Trophoblast cell (in vitro differentiated cells and primary cell): ENCODE measurements around the gene DLG1.

Experiments
- DNase-seq, 2 donors: peaks; one replicate each; pipeline ENCODE4 v3.0.0-alpha.2; 2016
- H2AFZ ChIP-seq: 2 replicates; pipeline ENCODE4 v1.6.1; 2013; ENCODE audit warnings: low read length, moderate library complexity, mild to moderate bottlenecking; ENCODE audit not compliant: insufficient read depth, poor library complexity
- H2AK5ac ChIP-seq: 2 replicates; pipeline ENCODE4 v1.6.1; 2013; ENCODE audit warnings: mild to moderate bottlenecking, low read length
- H2BK120ac ChIP-seq: 2 replicates; pipeline ENCODE4 v1.6.1; 2013; ENCODE audit warnings: low read length, mild to moderate bottlenecking, moderate library complexity; ENCODE audit not compliant: insufficient read depth, poor library complexity
- H2BK12ac ChIP-seq: 2 replicates; pipeline ENCODE4 v1.6.1; 2013; ENCODE audit warnings: mild to moderate bottlenecking, low read length, moderate library complexity
- H2BK5ac ChIP-seq: 2 replicates; pipeline ENCODE4 v1.6.1; 2013; ENCODE audit warnings: low read length, low read depth, moderate library complexity, mild to moderate bottlenecking; ENCODE audit not compliant: poor library complexity
- H3K14ac ChIP-seq: 2 replicates; pipeline ENCODE4 v1.6.1; 2013; ENCODE audit warnings: mild to moderate bottlenecking, low read length
- H3K18ac ChIP-seq: 2 replicates; pipeline ENCODE4 v1.6.1; 2013; ENCODE audit warnings: mild to moderate bottlenecking, low read length
- H3K23ac ChIP-seq: 2 replicates; pipeline ENCODE4 v1.6.1; 2013; ENCODE audit warnings: low read length
- H3K27ac ChIP-seq: 2 replicates; pipeline ENCODE4 v1.5.1; 2013; ENCODE audit warnings: low read depth, mild to moderate bottlenecking, inconsistent platforms, low read length, moderate library complexity
- H3K27me3 ChIP-seq: 2 replicates; pipeline ENCODE4 v1.6.1; 2013; ENCODE audit warnings: inconsistent platforms, mild to moderate bottlenecking, low read length, moderate library complexity; ENCODE audit not compliant: insufficient read depth
- H3K36me3 ChIP-seq, 2 experiments: 1 replicate in 1 of 2; 2 replicates in 1 of 2; pipeline ENCODE4 v1.6.1; 2013; ENCODE audit warnings: low read length in 2 of 2, mild to moderate bottlenecking in 2 of 2, moderate library complexity in 1 of 2; ENCODE audit not compliant: insufficient read depth in 2 of 2, control insufficient read depth in 1 of 2
- H3K4ac ChIP-seq: 2 replicates; pipeline ENCODE4 v1.6.1; 2013; ENCODE audit warnings: low read depth, mild to moderate bottlenecking, low read length, moderate library complexity
- H3K4me1 ChIP-seq, 2 experiments: 1 replicate in 1 of 2; 2 replicates in 1 of 2; pipeline ENCODE4 v1.6.1; 2013; ENCODE audit warnings: low read length in 2 of 2, mild to moderate bottlenecking in 2 of 2, moderate library complexity in 1 of 2; ENCODE audit not compliant: insufficient read depth in 2 of 2, control insufficient read depth in 1 of 2
- H3K4me2 ChIP-seq: 2 replicates; pipeline ENCODE4 v1.6.1; 2013; ENCODE audit warnings: inconsistent platforms, mild to moderate bottlenecking, low read length, moderate library complexity
- H3K4me3 ChIP-seq: 2 replicates; pipeline ENCODE4 v1.5.1; 2013; ENCODE audit warnings: mild to moderate bottlenecking, low read depth, low read length, inconsistent platforms
- H3K79me1 ChIP-seq: one replicate; pipeline ENCODE4 v1.6.1; 2013; ENCODE audit warnings: low read length
- H3K79me2 ChIP-seq: 2 replicates; pipeline ENCODE4 v1.6.1; 2013; ENCODE audit warnings: low read length, mild to moderate bottlenecking; ENCODE audit not compliant: control insufficient read depth, insufficient read depth, poor library complexity
- H3K9ac ChIP-seq: 2 replicates; pipeline ENCODE4 v1.6.1; 2013; ENCODE audit warnings: mild to moderate bottlenecking, low read length
- H3K9me3 ChIP-seq: 2 replicates; pipeline ENCODE4 v1.6.1; 2013; ENCODE audit warnings: low read depth, mild to moderate bottlenecking, control low read depth, inconsistent platforms, low read length; ENCODE audit not compliant: insufficient read depth
- H4K12ac ChIP-seq: 2 replicates; pipeline ENCODE4 v1.6.1; 2013; ENCODE audit warnings: low read depth, mild to moderate bottlenecking, low read length, moderate library complexity
- H4K8ac ChIP-seq: 2 replicates; pipeline ENCODE4 v1.6.1; 2013; ENCODE audit warnings: low read depth, mild to moderate bottlenecking, low read length, moderate library complexity
- H4K91ac ChIP-seq: one replicate; pipeline ENCODE4 v1.6.1; 2013; ENCODE audit warnings: low read depth, mild to moderate bottlenecking, low read length, moderate library complexity
- WGBS: extraction: QIAGEN DNeasy Blood & Tissue Kit; methylation state at CpG from one replicate; pipeline ENCODE4 v1.1.7; 2013; ENCODE audit warnings: missing lambda C conversion rate; ENCODE audit not compliant: insufficient read length, insufficient coverage; ENCODE audit errors: extremely low coverage; 5-methylcytosine and 5-hydroxymethylcytosine counted together

DLG1 gene

DNA sequence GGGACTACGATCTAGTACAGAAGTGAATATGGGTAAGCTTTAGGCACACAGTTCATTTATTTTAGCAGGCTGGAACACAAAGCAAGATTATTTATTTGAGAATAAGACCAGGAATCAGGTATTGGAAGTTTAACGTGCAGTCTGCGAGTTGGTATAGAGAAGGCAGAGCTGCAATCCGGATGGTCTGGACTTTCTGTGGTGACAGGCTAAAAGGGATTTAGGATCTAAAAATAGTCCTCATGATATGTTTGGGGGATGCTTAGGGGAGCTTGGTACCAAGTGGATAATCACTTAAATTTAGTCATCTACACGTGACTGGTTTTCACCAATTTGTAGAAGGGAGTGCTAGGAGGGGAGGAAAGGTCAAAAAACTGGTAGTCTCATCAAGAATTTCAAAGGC lies 119.4 kb downstream of the DLG1 start:
- no peaks in the 10 kb centered on the region for H3K9me3 ChIP-seq
- no peak overlapping the region for H3K9ac ChIP-seq
- H2BK5ac ChIP-seq, result no peak overlapping the region
- no peak overlapping the region for H3K4ac ChIP-seq
- H2BK12ac ChIP-seq, result no peak overlapping the region
- DNase-seq, result no peak
- H3K79me1 ChIP-seq, result no peaks in the 10 kb centered on the region
- H2AFZ ChIP-seq, result no peak overlapping the region
- no peak overlapping the region for H4K91ac ChIP-seq
- no CpG with 5 or more reads among the region's 5 CpGs for WGBS
- no peaks in the 10 kb centered on the region for H3K27me3 ChIP-seq
- H3K14ac ChIP-seq, result no peak overlapping the region
- H3K36me3 ChIP-seq, result peaks cover 0 to 3% of the 10 kb centered on the region in 2 experiments
- H3K23ac ChIP-seq, result no peak overlapping the region
- H2AK5ac ChIP-seq, result no peak overlapping the region
- no peak overlapping the region for H4K12ac ChIP-seq
- H3K4me1 ChIP-seq, result no peaks in the 10 kb centered on the region
- no peak overlapping the region for H3K18ac ChIP-seq
- H3K27ac ChIP-seq, result no peak overlapping the region
- H2BK120ac ChIP-seq, result no peak overlapping the region
- H3K79me2 ChIP-seq, result no peaks in the 10 kb centered on the region
- no peak overlapping the region for H3K4me3 ChIP-seq
- no peak overlapping the region for H4K8ac ChIP-seq
- no peak overlapping the region for H3K4me2 ChIP-seq

DNA sequence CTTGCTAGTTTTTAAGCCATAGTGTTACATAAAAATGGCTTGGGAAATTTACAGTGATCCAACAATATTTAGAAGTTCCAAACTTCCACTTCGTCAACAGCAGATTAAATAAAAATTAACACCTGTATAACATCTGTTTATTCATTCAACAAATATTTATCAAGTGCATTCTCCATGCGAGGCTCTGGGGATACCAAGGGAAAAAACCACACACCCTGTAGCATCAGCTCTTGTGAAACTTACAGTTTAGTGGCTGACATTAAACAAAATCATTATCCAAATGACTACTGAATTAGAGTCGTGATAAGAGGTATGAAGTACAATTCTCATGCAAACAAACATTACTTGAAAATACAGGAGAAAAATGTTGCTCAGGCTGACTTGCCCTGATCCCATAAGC lies 122.9 kb downstream of the DLG1 start:
- no peaks in the 10 kb centered on the region for H3K27me3 ChIP-seq
- H3K18ac ChIP-seq, result no peak overlapping the region
- no peaks in the 10 kb centered on the region for H3K79me1 ChIP-seq
- H2AFZ ChIP-seq, result no peak overlapping the region
- no peak overlapping the region for H2BK5ac ChIP-seq
- no peak overlapping the region for H3K4me2 ChIP-seq
- H3K4me3 ChIP-seq, result no peak overlapping the region
- no peak overlapping the region for H3K4ac ChIP-seq
- no peak overlapping the region for H3K27ac ChIP-seq
- no peak overlapping the region for H3K9ac ChIP-seq
- H2AK5ac ChIP-seq, result no peak overlapping the region
- no peaks in the 10 kb centered on the region for H3K36me3 ChIP-seq
- no peak overlapping the region for H4K12ac ChIP-seq
- no peak overlapping the region for H4K8ac ChIP-seq
- no peak overlapping the region for H2BK120ac ChIP-seq
- H3K4me1 ChIP-seq, result no peaks in the 10 kb centered on the region
- no peaks in the 10 kb centered on the region for H3K79me2 ChIP-seq
- H3K14ac ChIP-seq, result no peak overlapping the region
- DNase-seq, result no peak
- WGBS, result no CpG with 5 or more reads among the region's 3 CpGs
- H2BK12ac ChIP-seq, result no peak overlapping the region
- H3K23ac ChIP-seq, result no peak overlapping the region
- H4K91ac ChIP-seq, result no peak overlapping the region
- H3K9me3 ChIP-seq, result no peaks in the 10 kb centered on the region

DNA sequence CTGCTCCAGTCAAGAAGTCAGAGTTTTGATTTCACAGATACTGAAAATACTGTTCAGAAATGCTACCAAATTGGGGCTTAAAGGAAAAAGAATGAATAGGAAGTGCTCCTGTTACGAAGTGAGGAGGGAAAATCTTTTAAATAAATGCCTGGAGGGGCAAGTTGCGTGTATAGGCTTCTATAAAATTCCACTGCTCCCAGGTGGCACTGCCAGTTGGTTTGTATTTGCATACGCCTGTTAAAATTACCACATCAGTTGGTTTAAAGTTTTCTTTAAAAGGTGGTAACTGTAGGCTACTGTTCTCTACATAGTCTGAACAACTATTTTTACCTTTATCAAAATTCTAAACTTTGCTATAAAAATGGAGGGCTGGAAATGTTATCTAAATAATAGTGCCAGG lies 123.5 kb downstream of the DLG1 start:
- H2BK5ac ChIP-seq, result no peak overlapping the region
- WGBS, result no CpG with 5 or more reads among the region's 3 CpGs
- no peak for DNase-seq
- no peaks in the 10 kb centered on the region for H3K36me3 ChIP-seq
- H3K9ac ChIP-seq, result no peak overlapping the region
- H4K12ac ChIP-seq, result no peak overlapping the region
- H2AFZ ChIP-seq, result no peak overlapping the region
- no peak overlapping the region for H3K4me3 ChIP-seq
- no peak overlapping the region for H4K8ac ChIP-seq
- no peaks in the 10 kb centered on the region for H3K79me1 ChIP-seq
- no peak overlapping the region for H3K18ac ChIP-seq
- no peak overlapping the region for H3K27ac ChIP-seq
- no peak overlapping the region for H2BK120ac ChIP-seq
- H2AK5ac ChIP-seq, result no peak overlapping the region
- H3K14ac ChIP-seq, result no peak overlapping the region
- no peaks in the 10 kb centered on the region for H3K9me3 ChIP-seq
- no peaks in the 10 kb centered on the region for H3K4me1 ChIP-seq
- H3K23ac ChIP-seq, result no peak overlapping the region
- no peak overlapping the region for H4K91ac ChIP-seq
- no peak overlapping the region for H3K4ac ChIP-seq
- H3K27me3 ChIP-seq, result no peaks in the 10 kb centered on the region
- H3K4me2 ChIP-seq, result no peak overlapping the region
- no peaks in the 10 kb centered on the region for H3K79me2 ChIP-seq
- H2BK12ac ChIP-seq, result no peak overlapping the region

DNA sequence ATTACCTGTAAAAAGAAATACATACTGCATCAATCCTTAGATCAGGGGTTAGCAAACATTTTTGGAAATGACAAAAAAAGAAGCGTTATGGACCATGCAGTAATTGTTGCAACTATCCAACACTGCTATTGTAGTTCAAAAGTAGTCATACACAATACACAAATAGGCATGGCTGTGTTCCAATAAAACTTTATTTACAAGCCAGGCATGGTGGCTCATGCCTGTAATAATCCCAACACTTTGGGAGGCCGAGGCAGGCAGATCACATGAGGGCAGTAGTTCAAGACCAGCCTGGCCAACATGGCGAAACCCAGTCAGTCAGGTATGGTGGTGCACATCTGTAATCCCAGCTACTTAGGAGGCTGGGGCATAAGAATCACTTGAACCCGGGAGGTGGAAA lies 124.8 kb downstream of the DLG1 start:
- no CpG with 5 or more reads among the region's 4 CpGs for WGBS
- no peak overlapping the region for H2AK5ac ChIP-seq
- no peaks in the 10 kb centered on the region for H3K36me3 ChIP-seq
- no peak overlapping the region for H3K9ac ChIP-seq
- no peak overlapping the region for H2BK5ac ChIP-seq
- no peak overlapping the region for H3K14ac ChIP-seq
- no peak overlapping the region for H3K4ac ChIP-seq
- no peak overlapping the region for H2AFZ ChIP-seq
- no peak overlapping the region for H3K18ac ChIP-seq
- DNase-seq, result no peak
- no peak overlapping the region for H3K27ac ChIP-seq
- H2BK12ac ChIP-seq, result no peak overlapping the region
- H3K27me3 ChIP-seq, result no peaks in the 10 kb centered on the region
- no peaks in the 10 kb centered on the region for H3K9me3 ChIP-seq
- H3K4me2 ChIP-seq, result no peak overlapping the region
- no peak overlapping the region for H4K8ac ChIP-seq
- H4K91ac ChIP-seq, result no peak overlapping the region
- no peak overlapping the region for H3K4me3 ChIP-seq
- no peak overlapping the region for H4K12ac ChIP-seq
- no peak overlapping the region for H2BK120ac ChIP-seq
- no peaks in the 10 kb centered on the region for H3K79me1 ChIP-seq
- H3K79me2 ChIP-seq, result no peaks in the 10 kb centered on the region
- no peaks in the 10 kb centered on the region for H3K4me1 ChIP-seq
- no peak overlapping the region for H3K23ac ChIP-seq
